Keratinocyte (primary cell): ENCODE data around the gene C20orf202.

Experiments used
- CTCF ChIP-seq, 3 experiments: IDR thresholded peaks in 1 of 3; conservative IDR thresholded peaks in 1 of 3; optimal IDR thresholded peaks in 1 of 3; 2 replicates in 2 of 3; 3 replicates in 1 of 3; pipeline versions ENCODE3 to v1.5.1; 2011; ENCODE audit warnings: low read length in 3 of 3, mild to moderate bottlenecking in 3 of 3, moderate library complexity in 2 of 3, control low read depth in 1 of 3, inconsistent platforms in 1 of 3; ENCODE audit not compliant: insufficient read depth in 2 of 3; ENCODE audit errors: extremely low read depth in 1 of 3
- EZH2 ChIP-seq: IDR thresholded peaks from one replicate; pipeline ENCODE4 v1.6.1; 2012; ENCODE audit warnings: inconsistent platforms, mild to moderate bottlenecking, low read length, moderate library complexity

GRCh38 chr20:1174787-1175186 lies 28.5 kb upstream of the C20orf202 start:
- no peak for TF ChIP-seq CTCF (optimal IDR thresholded peaks at IDR 0.05 in 1 of 3, IDR thresholded peaks at IDR 0.05 in 1 of 3, conservative IDR thresholded peaks at IDR 0.05 in 1 of 3; ENCODE audit: extremely low read depth in 1 of 3, insufficient read depth in 2 of 3, low read length in 3 of 3)
- no peak for TF ChIP-seq EZH2
